GM12865 (cell line): Measurements from ENCODE around the gene FANCL.

ENCODE experiments used
- DNase-seq: peaks from one replicate; pipeline ENCODE4 v3.0.0; 2010; ENCODE audit warnings: low read depth
- H3K4me3 ChIP-seq: 2 replicates; pipeline ENCODE4 v1.5.1; 2011; ENCODE audit warnings: mild to moderate bottlenecking, low read depth, low read length, control low read depth
- TF ChIP-seq, protein P1 (sequence below): IDR thresholded peaks from 2 replicates; pipeline ENCODE4 v1.5.1; 2011; ENCODE audit warnings: low read length, control low read depth, low read depth, inconsistent platforms; ENCODE audit not compliant: insufficient read depth; ENCODE audit errors: missing control alignments

Gene FANCL

DNA sequence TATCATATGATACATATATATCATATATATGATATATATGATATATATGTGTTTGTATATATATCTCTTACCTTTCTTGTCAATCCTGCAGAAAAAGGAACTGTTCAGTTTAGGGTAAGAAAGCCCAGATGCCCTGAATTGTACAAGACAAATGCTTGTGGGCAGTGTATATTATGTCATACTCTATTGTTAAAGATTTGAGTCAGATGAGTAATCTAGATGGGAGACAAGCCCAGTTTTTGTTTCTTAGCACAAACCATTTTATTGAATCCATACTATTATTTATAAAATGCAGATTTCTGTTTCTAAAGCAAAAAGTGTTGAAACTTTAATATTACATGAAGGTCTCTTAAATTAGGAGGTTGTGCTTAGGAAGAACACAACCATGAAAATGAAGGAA is 103.9 kb downstream of the FANCL start:
- H3K4me3 ChIP-seq: no peak overlapping the region
- TF ChIP-seq, protein P1, sequence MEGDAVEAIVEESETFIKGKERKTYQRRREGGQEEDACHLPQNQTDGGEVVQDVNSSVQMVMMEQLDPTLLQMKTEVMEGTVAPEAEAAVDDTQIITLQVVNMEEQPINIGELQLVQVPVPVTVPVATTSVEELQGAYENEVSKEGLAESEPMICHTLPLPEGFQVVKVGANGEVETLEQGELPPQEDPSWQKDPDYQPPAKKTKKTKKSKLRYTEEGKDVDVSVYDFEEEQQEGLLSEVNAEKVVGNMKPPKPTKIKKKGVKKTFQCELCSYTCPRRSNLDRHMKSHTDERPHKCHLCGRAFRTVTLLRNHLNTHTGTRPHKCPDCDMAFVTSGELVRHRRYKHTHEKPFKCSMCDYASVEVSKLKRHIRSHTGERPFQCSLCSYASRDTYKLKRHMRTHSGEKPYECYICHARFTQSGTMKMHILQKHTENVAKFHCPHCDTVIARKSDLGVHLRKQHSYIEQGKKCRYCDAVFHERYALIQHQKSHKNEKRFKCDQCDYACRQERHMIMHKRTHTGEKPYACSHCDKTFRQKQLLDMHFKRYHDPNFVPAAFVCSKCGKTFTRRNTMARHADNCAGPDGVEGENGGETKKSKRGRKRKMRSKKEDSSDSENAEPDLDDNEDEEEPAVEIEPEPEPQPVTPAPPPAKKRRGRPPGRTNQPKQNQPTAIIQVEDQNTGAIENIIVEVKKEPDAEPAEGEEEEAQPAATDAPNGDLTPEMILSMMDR: no peak
- no peak for DNase-seq

DNA sequence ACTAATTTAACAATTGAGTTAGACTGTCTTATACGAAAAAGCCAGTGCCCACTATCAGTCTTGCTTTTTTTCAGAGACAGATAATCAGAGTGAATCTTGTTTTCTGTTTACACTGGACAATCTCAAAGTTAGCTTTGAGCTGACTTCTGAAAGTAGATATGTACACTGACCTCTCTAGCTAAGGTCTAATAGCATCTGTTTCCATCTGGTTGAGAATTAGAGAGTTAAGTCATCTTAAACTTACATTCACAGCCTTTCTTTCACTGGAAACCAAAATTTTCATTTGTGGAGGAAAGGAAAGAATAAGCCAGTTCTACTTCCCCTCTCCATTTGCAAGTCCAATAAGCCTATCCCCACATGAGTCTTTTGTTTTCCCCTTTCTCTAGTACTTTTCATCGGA is 105.3 kb downstream of the FANCL start:
- TF ChIP-seq, protein P1: no peak
- no peak for DNase-seq
- no peak overlapping the region for H3K4me3 ChIP-seq

DNA sequence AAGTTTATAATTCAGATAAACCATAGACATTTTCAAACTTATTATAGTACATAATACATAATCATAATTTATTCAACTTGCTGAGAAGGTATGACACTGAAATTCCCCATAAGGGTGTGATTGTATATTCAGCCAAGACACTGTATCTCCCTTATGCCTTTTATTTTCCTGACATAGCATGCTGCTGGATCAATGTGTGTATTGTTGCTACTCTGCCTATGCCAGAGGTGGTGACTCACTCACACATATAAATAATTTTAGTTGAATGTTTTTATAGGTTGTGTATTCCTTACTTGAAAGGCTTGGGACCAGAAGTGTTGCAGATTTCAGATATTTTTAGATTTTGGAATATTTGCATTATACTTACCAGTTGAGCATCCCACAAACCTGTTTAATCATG is 107.7 kb downstream of the FANCL start:
- TF ChIP-seq, protein P1: no peak
- H3K4me3 ChIP-seq: no peak overlapping the region
- no peak for DNase-seq

DNA sequence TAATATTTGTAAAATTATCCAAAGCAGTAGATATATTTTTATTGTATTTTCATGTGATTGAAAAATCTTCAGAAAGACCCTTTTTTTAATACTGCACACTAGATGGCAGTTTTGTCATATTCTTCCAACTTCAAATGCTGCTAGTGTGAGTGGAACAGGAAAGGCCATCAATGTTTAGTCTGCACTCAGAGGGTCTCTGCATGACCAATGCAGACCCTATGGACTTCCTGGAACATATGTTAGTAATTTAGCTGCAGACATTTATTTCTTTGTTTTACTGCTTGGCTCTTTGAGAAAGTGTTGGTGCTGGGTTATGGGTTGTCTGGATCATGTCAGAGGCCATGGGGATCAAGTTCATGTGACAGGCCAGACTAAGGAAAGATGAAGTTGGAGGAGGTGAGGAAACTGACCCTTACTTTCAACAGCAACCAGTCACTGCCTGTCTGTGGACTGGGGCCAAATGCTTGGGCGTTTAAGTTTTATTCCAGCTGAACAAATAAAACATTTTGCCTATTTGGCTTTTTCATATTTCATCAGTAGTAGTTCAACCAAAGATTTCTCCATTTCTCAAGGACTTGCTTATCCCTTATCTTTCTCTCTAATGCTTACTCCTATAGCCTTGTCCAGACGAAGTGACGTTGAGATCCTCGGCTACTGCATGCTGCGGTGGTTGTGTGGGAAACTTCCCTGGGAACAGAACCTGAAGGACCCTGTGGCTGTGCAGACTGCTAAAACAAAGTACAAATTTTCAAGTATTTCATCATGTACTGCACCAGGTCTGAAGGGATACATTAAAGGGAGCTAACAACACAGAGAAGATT is 109.7 kb downstream of the FANCL start:
- no peak for DNase-seq
- TF ChIP-seq, protein P1: no peak
- no peak overlapping the region for H3K4me3 ChIP-seq

DNA sequence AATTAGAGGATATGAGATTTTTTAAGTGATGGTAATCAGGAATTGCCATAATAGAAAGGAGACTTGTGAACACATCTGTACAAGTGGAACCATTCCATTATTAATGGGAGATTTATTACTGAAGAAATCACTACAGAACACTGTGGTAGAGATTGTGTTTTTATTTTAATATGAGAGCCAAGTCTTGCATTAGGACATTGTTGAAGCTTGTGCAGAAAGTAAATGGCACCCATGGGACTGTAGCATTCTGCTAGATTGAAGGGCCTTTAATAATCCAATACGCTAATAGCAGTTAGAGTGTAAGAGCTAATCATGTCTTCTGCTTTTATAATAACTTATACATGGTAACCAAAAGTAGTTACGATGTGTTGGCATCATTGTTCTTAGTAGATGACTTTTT is 110.9 kb downstream of the FANCL start:
- no peak for DNase-seq
- TF ChIP-seq, protein P1: no peak
- H3K4me3 ChIP-seq: no peak overlapping the region

DNA sequence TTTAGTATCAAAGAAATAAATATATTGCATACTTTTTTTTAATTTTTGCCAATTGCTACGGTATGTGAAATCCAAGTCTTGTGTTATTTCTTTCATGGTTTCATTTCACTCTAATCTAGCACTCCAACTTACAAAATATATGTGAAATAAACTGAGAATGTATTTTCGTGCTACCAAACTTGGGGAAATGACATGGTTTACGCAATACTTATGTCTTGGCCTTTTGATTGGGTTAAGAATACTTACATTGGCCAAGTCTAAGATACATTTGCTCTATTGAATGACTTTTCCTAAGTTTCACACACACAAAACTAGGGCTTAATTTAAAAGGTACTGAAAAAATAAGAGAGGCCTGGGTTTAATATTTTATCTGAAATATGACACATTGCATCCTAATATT is 114.0 kb downstream of the FANCL start:
- no peak overlapping the region for H3K4me3 ChIP-seq
- TF ChIP-seq, protein P1: no peak
- no peak for DNase-seq

DNA sequence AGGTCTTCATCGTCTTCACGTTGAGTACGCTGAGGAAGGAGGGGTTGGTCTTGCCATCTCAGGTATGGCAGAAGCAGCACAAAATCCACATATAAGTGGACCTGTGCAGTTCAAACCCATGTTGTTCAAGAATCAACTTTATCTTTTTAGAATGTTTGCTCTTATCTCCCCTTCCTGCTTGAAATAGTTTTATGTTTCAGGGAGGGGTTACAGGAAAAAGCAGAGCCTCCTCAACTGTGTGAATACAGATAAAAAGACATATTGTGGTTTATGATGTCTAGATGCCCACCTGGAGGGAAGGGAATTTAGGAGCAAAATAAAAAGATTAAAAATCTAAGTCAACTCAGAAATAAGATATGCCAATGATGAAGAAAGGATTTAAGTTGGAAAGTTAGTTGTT is 118.6 kb downstream of the FANCL start:
- H3K4me3 ChIP-seq: no peak overlapping the region
- DNase-seq: no peak
- TF ChIP-seq, protein P1: no peak
